CD4-positive, alpha-beta T cell treated with Interleukin-15 for 4 hours (primary cell): ENCODE data around the gene ECEL1.

ENCODE experiments used
- DNase-seq: peaks from one replicate; pipeline ENCODE4 v3.0.0-alpha.2; 2020; ENCODE audit warnings: low spot score

The ECEL1 gene

GRCh38 chr2:232498452-232498851 is 10.8 kb upstream of the ECEL1 start:
- no peak for DNase-seq

GRCh38 chr2:232497348-232497747 is 9.7 kb upstream of the ECEL1 start:
- DNase-seq, result no peak

- DNase-seq, result no peak
Observed at GRCh38 chr2:232496501-232497270, 9.1 kb upstream of the ECEL1 start.

- no peak for DNase-seq
Observed at GRCh38 chr2:232495292-232495691, 7.7 kb upstream of the ECEL1 start.

- no peak for DNase-seq
Observed at GRCh38 chr2:232494542-232494941, 6.9 kb upstream of the ECEL1 start.

- no peak for DNase-seq
Observed at GRCh38 chr2:232493701-232494474, 6.3 kb upstream of the ECEL1 start.

GRCh38 chr2:232492963-232493700 is 5.5 kb upstream of the ECEL1 start:
- no peak for DNase-seq

- no peak for DNase-seq
Observed at GRCh38 chr2:232492236-232492848, 4.7 kb upstream of the ECEL1 start.

- no peak for DNase-seq
Observed at GRCh38 chr2:232491139-232491780, 3.6 kb upstream of the ECEL1 start.

- no peak for DNase-seq
Observed at GRCh38 chr2:232490221-232491138, 2.8 kb upstream of the ECEL1 start.

- no peak for DNase-seq
Observed at GRCh38 chr2:232489516-232490220, 2.0 kb upstream of the ECEL1 start.

GRCh38 chr2:232488721-232489300 is 1.2 kb upstream of the ECEL1 start:
- DNase-seq, result no peak

- DNase-seq, result no peak
Observed at GRCh38 chr2:232488097-232488711, 570 bp upstream of the ECEL1 start.

- no peak for DNase-seq
Observed at GRCh38 chr2:232486558-232487384, 863 bp downstream of the ECEL1 start.

GRCh38 chr2:232485757-232486557 is 1.7 kb downstream of the ECEL1 start:
- no peak for DNase-seq

GRCh38 chr2:232485348-232485756 is 2.3 kb downstream of the ECEL1 start:
- no peak for DNase-seq

GRCh38 chr2:232484628-232485347 is 2.8 kb downstream of the ECEL1 start:
- no peak for DNase-seq
